GM21423 (cell line): ENCODE results near the gene LUZP1.

ENCODE experiments used
- ATAC-seq: cut with Tn5 transposase; IDR thresholded peaks from one replicate; pipeline ENCODE4 v1.9.1; 2021; ENCODE audit warnings: mild to moderate bottlenecking, moderate library complexity; ENCODE audit not compliant: unreplicated experiment

The LUZP1 gene

GRCh38 chr1:23156940-23157339, 11.7 kb downstream of the LUZP1 start:
- ATAC-seq, result no peak

GRCh38 chr1:23152966-23153684, 15.5 kb downstream of the LUZP1 start:
- ATAC-seq, result no peak

GRCh38 chr1:23150742-23151141, 17.9 kb downstream of the LUZP1 start:
- no peak for ATAC-seq

GRCh38 chr1:23150125-23150524, 18.5 kb downstream of the LUZP1 start:
- no peak for ATAC-seq

GRCh38 chr1:23149114-23149513, 19.5 kb downstream of the LUZP1 start:
- ATAC-seq, result peak; percentile 83

GRCh38 chr1:23148084-23148483, 20.6 kb downstream of the LUZP1 start:
- no peak for ATAC-seq

GRCh38 chr1:23140940-23141596, 27.6 kb downstream of the LUZP1 start:
- no peak for ATAC-seq

GRCh38 chr1:23135268-23135667, 33.4 kb downstream of the LUZP1 start:
- ATAC-seq, result no peak

GRCh38 chr1:23134055-23134454, 34.6 kb downstream of the LUZP1 start:
- no peak for ATAC-seq

GRCh38 chr1:23133587-23133986, 35.1 kb downstream of the LUZP1 start:
- ATAC-seq, result no peak

- no peak for ATAC-seq
Measured at GRCh38 chr1:23132033-23132432, 36.6 kb downstream of the LUZP1 start.

GRCh38 chr1:23129846-23130245, 38.8 kb downstream of the LUZP1 start:
- no peak for ATAC-seq

- no peak for ATAC-seq
Measured at GRCh38 chr1:23126801-23127200, 41.9 kb downstream of the LUZP1 start.

- ATAC-seq, result no peak
Measured at GRCh38 chr1:23126200-23126599, 42.5 kb downstream of the LUZP1 start.

GRCh38 chr1:23125489-23125888, 43.2 kb downstream of the LUZP1 start:
- no peak for ATAC-seq

GRCh38 chr1:23124259-23125026, 44.2 kb downstream of the LUZP1 start:
- no peak for ATAC-seq

- no peak for ATAC-seq
Measured at GRCh38 chr1:23123528-23123927, 45.1 kb downstream of the LUZP1 start.

GRCh38 chr1:23122796-23123195, 45.9 kb downstream of the LUZP1 start:
- ATAC-seq, result no peak

- no peak for ATAC-seq
Measured at GRCh38 chr1:23122023-23122748, 46.5 kb downstream of the LUZP1 start.

GRCh38 chr1:23120383-23120782, 48.3 kb downstream of the LUZP1 start:
- ATAC-seq, result no peak
